ENCODE results near the gene USP44. TPM values are rescaled to one million over a fixed set of nuclear protein-coding genes. Genes with fewer than 3 reads are reported as not detected.
"Not testable (repeated sequence)": the region's sequence is repeated elsewhere in the genome, so short reads cannot be mapped to it uniquely, and the experiment has no call there.

USP44 gene
- total RNA-seq, 1 donor from 2014 or later: 4.5 TPM

- DNase-seq: no peak
- peaks cover 4% of the 10 kb centered on the region for H3K4me1 Mint-ChIP-seq
- H3K36me3 Mint-ChIP-seq (ENCODE audit: low read depth): peaks cover 67% of the 10 kb centered on the region
- no peak overlapping the region for H3K4me3 Mint-ChIP-seq
- intact Hi-C loops (cut with micrococcal nuclease): no loop called here
- no peaks in the 10 kb centered on the region for H3K9me3 Mint-ChIP-seq
- no peak overlapping the region for H3K27ac Mint-ChIP-seq
- no peaks in the 10 kb centered on the region for H3K27me3 Mint-ChIP-seq
Observed at GRCh38 chr12:95511977-95512376, 39.3 kb downstream of the USP44 start.

DNA sequence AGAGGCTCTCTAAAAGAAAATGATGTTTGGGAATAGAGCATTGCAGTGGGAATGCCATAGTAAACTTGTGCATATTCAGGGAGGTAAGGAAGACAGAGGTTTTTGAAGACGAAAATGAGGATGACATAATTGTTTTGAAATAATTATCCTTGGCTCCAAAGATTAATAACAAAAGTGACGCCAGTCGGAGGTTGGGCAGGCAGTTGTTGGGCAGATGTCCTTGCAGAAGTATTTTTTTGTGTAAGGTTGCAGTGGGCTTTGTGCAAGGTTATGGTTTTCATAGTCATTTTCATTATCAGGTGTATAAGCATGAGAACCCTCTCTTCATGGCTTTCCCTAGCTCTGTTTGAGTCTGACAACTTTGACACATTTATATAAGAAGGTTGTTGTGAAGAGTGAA lies 42.0 kb downstream of the USP44 start:
- Mint-ChIP-seq H3K36me3 (ENCODE audit: low read depth) (peaks cover 68% of the 10 kb centered on the region), H3K4me3 (no peak overlapping the region), H3K27me3 (no peaks in the 10 kb centered on the region), H3K27ac (no peak overlapping the region), H3K9me3 (no peaks in the 10 kb centered on the region), H3K4me1 (peaks cover 4% of the 10 kb centered on the region)
- DNase-seq: no peak
- intact Hi-C loops (cut with micrococcal nuclease): no loop called here

DNA sequence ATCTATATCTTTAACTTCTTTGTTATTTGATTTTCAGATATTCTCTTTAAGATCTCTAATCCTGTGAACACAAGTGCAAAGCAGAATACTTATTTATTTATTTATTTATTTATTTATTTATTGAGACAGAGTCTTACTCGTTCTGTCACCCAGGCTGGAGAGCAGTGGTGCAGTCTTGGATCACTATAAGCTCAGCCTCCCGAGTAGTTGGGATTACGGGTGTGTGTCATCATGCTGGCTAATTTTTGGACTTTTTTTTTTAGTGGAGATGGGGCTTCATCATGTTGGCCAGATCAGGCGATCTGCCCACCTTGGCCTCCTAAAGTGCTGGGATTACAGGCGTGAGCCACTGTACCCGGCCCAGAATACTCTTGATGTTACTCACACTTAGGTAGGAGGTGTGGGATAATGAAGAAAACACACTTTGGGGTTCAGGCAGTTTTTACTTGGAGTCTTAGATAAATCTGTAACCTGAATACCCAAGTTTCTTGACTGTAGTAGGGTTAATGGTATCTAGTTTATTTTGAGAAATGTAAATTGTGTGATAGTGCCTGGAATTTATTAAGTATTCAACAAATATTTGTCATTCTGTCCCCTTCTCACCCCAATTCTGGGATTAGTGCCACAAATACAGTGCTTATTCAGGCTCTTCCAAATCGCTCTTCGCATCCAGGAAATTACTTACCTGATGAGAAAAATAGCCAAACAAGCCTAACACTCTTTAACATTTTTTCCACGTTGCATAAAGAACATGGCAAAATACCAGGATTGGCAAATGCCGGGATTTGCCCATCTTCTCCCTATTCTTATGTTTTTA lies 44.4 kb downstream of the USP44 start:
- intact Hi-C loops (cut with micrococcal nuclease): no loop called here
- DNase-seq: peak; percentile 50
- H3K9me3 Mint-ChIP-seq: no peaks in the 10 kb centered on the region
- H3K4me3 Mint-ChIP-seq: no peak overlapping the region
- no peak overlapping the region for H3K27ac Mint-ChIP-seq
- H3K4me1 Mint-ChIP-seq: peaks cover 12% of the 10 kb centered on the region
- no peaks in the 10 kb centered on the region for H3K27me3 Mint-ChIP-seq
- peaks cover 68% of the 10 kb centered on the region for H3K36me3 Mint-ChIP-seq (ENCODE audit: low read depth)

DNA sequence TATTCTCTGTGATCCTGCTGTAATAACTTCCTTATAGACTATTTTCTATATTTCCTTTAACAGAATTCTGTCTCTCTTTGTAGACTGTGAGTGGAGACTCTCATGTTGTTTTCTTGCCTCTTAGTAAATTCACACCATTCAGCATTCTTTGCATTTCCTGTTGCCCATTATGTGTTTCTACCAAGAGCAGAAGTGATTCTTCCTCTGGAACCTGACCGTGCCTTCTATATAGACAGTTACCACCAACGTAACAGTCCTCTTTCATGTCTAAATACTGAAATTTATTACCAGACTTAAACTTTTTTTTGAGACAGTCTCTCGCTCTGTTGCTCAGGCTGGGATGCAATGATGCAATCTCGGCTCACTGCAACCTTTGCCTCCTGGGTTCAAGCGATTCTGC lies 46.2 kb downstream of the USP44 start:
- Mint-ChIP-seq H3K27me3 (no peaks in the 10 kb centered on the region), H3K4me3 (no peak overlapping the region), H3K4me1 (peaks cover 14% of the 10 kb centered on the region), H3K27ac (no peak overlapping the region), H3K9me3 (peaks cover 5% of the 10 kb centered on the region), H3K36me3 (ENCODE audit: low read depth) (peaks cover 61% of the 10 kb centered on the region)
- no peak for DNase-seq
- intact Hi-C loops (cut with micrococcal nuclease): no loop called here

DNA sequence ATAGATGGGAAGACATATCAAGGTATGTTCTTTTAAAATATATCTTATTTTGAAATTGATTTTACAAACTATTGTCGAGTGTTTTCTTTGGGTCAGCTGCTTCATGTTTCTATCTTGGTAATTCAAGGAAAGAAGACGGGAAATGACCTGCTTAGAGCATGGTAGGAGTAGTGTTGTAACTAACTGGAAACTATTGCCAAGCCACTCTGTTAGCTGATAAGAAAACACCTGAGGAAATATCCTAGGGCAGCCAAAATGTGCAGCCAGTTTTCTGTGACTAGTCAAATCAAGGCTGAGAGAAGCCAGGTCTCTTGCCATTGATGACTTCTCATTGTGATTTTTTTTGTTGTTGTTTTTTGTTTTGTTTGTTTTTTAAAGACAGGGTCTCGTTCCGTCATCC lies 47.1 kb downstream of the USP44 start:
- H3K36me3 Mint-ChIP-seq (ENCODE audit: low read depth): peaks cover 65% of the 10 kb centered on the region
- no peak for DNase-seq
- H3K27me3 Mint-ChIP-seq: no peaks in the 10 kb centered on the region
- H3K27ac Mint-ChIP-seq: no peak overlapping the region
- H3K4me3 Mint-ChIP-seq: no peak overlapping the region
- H3K4me1 Mint-ChIP-seq: peaks cover 16% of the 10 kb centered on the region
- intact Hi-C loops (cut with micrococcal nuclease): no loop called here
- H3K9me3 Mint-ChIP-seq: peaks cover 5% of the 10 kb centered on the region

DNA sequence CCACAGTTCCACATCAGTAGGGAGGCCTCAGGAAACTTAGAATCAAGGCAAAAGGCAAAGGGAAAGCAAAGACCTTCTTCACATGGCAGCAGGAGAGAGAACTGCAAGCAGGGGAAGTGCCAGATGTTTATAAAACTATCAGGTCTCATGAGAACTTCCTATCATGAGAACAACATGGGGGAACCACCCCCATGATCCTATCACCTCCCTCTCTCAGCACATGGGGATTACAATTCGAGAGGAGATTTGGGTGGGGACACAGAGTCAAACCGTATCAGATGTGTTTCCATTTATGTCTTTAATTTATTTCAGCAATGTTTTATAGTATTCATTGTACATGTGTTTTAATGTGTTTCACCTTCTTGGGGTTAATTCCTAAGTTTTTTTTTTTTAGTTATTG lies 51.5 kb downstream of the USP44 start:
- no peak for DNase-seq

DNA sequence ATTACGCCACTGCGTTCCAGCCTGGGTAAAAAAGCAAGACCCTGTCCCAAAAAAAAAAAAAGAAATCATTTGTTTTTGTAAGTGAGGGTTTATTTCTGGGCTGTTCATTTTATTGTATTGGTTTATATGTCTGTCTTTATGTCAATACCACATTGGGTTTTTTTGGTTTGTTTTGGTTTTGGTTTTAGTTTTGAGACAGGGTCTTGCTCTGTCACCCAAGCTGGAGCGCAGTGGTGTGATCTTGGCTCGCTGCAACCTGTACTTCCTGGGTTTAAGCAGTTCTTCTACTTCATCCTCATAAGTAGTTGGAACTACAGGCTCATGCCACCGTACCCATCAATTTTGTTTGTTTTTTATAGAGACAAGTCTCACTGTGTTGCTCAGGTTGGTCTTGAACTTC lies 52.3 kb downstream of the USP44 start:
- H3K36me3 Mint-ChIP-seq (ENCODE audit: low read depth): peaks cover 72% of the 10 kb centered on the region
- intact Hi-C loops (cut with micrococcal nuclease): no loop called here
- H3K4me3 Mint-ChIP-seq: no peak overlapping the region
- H3K27ac Mint-ChIP-seq: no peak overlapping the region
- H3K27me3 Mint-ChIP-seq: no peaks in the 10 kb centered on the region
- no peak for DNase-seq
- peaks cover 5% of the 10 kb centered on the region for H3K9me3 Mint-ChIP-seq
- peaks cover 16% of the 10 kb centered on the region for H3K4me1 Mint-ChIP-seq

More for the DNA sequence above, 51.5 kb downstream of the USP44 start:
- Mint-ChIP-seq H3K4me3 (no peak overlapping the region), H3K4me1 (peaks cover 16% of the 10 kb centered on the region), H3K27me3 (no peaks in the 10 kb centered on the region), H3K36me3 (ENCODE audit: low read depth) (peaks cover 76% of the 10 kb centered on the region), H3K9me3 (peaks cover 5% of the 10 kb centered on the region), H3K27ac (no peak overlapping the region)
- intact Hi-C loops (cut with micrococcal nuclease): no loop called here

GRCh38 chr12:95497031-95497430 lies 54.2 kb downstream of the USP44 start:
- Mint-ChIP-seq H3K4me1 (peaks cover 8% of the 10 kb centered on the region), H3K9me3 (peaks cover 5% of the 10 kb centered on the region), H3K36me3 (ENCODE audit: low read depth) (peaks cover 58% of the 10 kb centered on the region), H3K27ac (no peak overlapping the region), H3K4me3 (no peak overlapping the region), H3K27me3 (no peaks in the 10 kb centered on the region)
- no peak for DNase-seq
- intact Hi-C loops (cut with micrococcal nuclease): no loop called here

DNA sequence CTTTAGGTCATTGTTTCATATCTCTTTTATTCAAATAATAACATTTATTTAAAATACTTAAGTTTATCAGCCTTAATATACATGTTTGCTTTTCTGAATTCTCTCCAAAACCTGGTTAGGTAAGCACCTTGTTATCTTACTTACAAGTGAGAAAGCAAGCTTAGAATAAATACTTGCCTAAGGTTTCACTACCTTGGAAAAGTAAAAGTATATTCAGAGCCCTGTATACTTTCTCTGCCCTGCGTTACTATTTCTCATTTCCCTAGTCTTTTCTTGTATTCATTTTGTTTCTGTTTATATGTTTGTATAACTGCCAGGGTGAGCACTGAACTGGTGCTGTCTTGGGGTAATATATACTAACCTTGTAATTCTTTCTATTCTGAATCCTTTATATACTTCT lies 55.8 kb downstream of the USP44 start:
- intact Hi-C loops (cut with micrococcal nuclease): no loop called here
- Mint-ChIP-seq H3K9me3 (peaks cover 3% of the 10 kb centered on the region), H3K36me3 (ENCODE audit: low read depth) (peaks cover 59% of the 10 kb centered on the region), H3K4me1 (peaks cover 8% of the 10 kb centered on the region), H3K27ac (no peak overlapping the region), H3K27me3 (no peaks in the 10 kb centered on the region), H3K4me3 (no peak overlapping the region)
- DNase-seq: no peak

DNA sequence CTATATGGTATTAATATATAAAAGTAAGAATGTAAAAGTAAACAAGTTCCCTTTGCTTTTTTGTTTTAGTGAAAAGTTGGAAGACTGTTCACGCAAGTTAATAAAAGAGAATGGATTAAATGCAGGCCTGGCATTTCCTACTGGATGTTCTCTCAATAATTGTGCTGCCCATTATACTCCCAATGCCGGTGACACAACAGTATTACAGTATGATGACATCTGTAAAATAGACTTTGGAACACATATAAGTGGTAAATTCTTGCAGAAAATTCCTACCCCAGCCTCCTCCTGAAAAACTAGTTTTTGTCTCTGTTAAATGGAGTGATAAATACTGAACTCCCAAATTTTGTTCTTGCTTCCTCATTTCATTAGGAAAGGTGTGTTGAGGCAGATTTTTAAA lies 56.4 kb downstream of the USP44 start:
- H3K9me3 Mint-ChIP-seq: no peaks in the 10 kb centered on the region
- H3K36me3 Mint-ChIP-seq (ENCODE audit: low read depth): peaks cover 58% of the 10 kb centered on the region
- H3K27ac Mint-ChIP-seq: no peak overlapping the region
- intact Hi-C loops (cut with micrococcal nuclease): no loop called here
- H3K27me3 Mint-ChIP-seq: no peaks in the 10 kb centered on the region
- H3K4me3 Mint-ChIP-seq: no peak overlapping the region
- DNase-seq: no peak
- peaks cover 5% of the 10 kb centered on the region for H3K4me1 Mint-ChIP-seq

DNA sequence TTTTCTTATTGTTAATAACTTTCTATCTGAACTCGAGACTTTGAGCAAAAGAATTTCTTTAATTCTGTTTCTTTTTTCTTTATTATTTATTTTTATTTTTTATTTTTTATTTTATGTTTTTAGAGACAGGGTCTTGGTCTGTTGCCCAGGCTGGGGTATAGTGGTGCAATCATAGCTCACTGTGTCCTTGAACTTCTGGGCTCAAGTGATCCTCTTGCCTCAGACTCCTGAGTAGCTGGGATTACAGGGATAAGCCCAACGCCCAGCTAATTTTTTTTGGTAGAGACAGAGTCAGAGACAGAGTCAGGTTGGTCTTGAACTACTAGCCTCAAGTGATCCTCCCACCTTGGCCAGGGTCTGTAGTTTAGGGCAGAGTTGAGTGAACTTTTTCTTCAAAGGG lies 58.8 kb downstream of the USP44 start:
- H3K4me1 Mint-ChIP-seq: no peaks in the 10 kb centered on the region
- no peaks in the 10 kb centered on the region for H3K27me3 Mint-ChIP-seq
- H3K27ac Mint-ChIP-seq: no peak overlapping the region
- intact Hi-C loops (cut with micrococcal nuclease): no loop called here
- H3K4me3 Mint-ChIP-seq: no peak overlapping the region
- no peak for DNase-seq
- H3K9me3 Mint-ChIP-seq: no peaks in the 10 kb centered on the region
- H3K36me3 Mint-ChIP-seq (ENCODE audit: low read depth): peaks cover 45% of the 10 kb centered on the region

GRCh38 chr12:95487024-95487423 lies 64.3 kb downstream of the USP44 start:
- DNase-seq: no peak
- intact Hi-C loops (cut with micrococcal nuclease): no loop called here
- Mint-ChIP-seq H3K27me3 (no peaks in the 10 kb centered on the region), H3K4me1 (peaks cover 7% of the 10 kb centered on the region), H3K36me3 (ENCODE audit: low read depth) (peaks cover 37% of the 10 kb centered on the region), H3K9me3 (no peaks in the 10 kb centered on the region), H3K27ac (no peak overlapping the region), H3K4me3 (no peak overlapping the region)

- Mint-ChIP-seq H3K27me3 (no peaks in the 10 kb centered on the region), H3K27ac (no peak overlapping the region), H3K9me3 (no peaks in the 10 kb centered on the region), H3K4me1 (peaks cover 29% of the 10 kb centered on the region), H3K4me3 (no peak overlapping the region), H3K36me3 (ENCODE audit: low read depth) (peaks cover 39% of the 10 kb centered on the region)
- no peak for DNase-seq
- intact Hi-C loops (cut with micrococcal nuclease): no loop called here
Observed at GRCh38 chr12:95484524-95484923, 66.8 kb downstream of the USP44 start.

- H3K27ac Mint-ChIP-seq; DNase-seq; H3K27me3 Mint-ChIP-seq; H3K4me3 Mint-ChIP-seq; intact Hi-C loops (cut with micrococcal nuclease); H3K9me3 Mint-ChIP-seq: not testable (repeated sequence)
- peaks cover 55% of the 10 kb centered on the region for H3K36me3 Mint-ChIP-seq (ENCODE audit: low read depth)
- H3K4me1 Mint-ChIP-seq: peaks cover 45% of the 10 kb centered on the region
Observed at GRCh38 chr12:95482564-95482963, 68.7 kb downstream of the USP44 start.

DNA sequence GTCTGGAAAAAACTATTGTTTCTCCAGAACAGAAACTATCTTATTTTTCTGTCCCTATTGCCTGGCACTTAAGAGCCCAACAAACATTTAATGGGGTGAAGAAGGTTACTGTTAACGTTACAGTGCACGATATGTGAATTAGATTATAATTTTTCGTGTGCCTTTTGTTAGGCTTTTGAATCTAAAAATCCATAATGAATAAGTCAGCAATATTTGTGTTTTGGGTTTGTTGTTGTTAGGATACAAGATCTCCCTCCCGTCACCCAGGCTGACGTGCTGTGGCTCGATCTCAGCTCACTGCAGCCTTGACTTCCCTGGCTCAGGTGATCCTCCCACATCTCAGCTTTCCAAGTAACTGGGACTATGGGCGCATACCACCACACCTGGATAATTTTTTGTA lies 69.4 kb downstream of the USP44 start:
- H3K36me3 Mint-ChIP-seq (ENCODE audit: low read depth): peaks cover 55% of the 10 kb centered on the region

More for the DNA sequence above, 69.4 kb downstream of the USP44 start:
- Mint-ChIP-seq H3K9me3 (no peaks in the 10 kb centered on the region), H3K27ac (no peak overlapping the region), H3K27me3 (no peaks in the 10 kb centered on the region), H3K4me3 (no peak overlapping the region), H3K4me1 (peaks cover 46% of the 10 kb centered on the region)
- intact Hi-C loops (cut with micrococcal nuclease): no loop called here
- DNase-seq: no peak
